WI38 (cell line): Measurements from ENCODE around the gene MFAP2.
A peak's percentile ranks its signal among the peaks of the same experiment; 100 is the strongest.

Experiments
- H3K4me3 ChIP-seq: 2 replicates; pipeline ENCODE4 v1.5.1; 2011; ENCODE audit warnings: low read depth, mild to moderate bottlenecking, control low read depth, low read length
- CTCF ChIP-seq: IDR thresholded peaks from 2 replicates; pipeline ENCODE4 v1.5.1; 2012; ENCODE audit warnings: low read depth, mild to moderate bottlenecking, control low read depth, low read length

The MFAP2 gene

GRCh38 chr1:17013491-17014320, 33.3 kb upstream of the MFAP2 start:
- no peak for TF ChIP-seq CTCF
- no peak overlapping the region for H3K4me3 ChIP-seq

- TF ChIP-seq CTCF = no peak
Measured at GRCh38 chr1:17012775-17013490, 32.5 kb upstream of the MFAP2 start.

GRCh38 chr1:17011439-17012307, 31.3 kb upstream of the MFAP2 start, which contains the start of gene ATP13A2:
ATP13A2 (minus strand) TSS chr1:17011928; CDS start chr1:17011738, 190 bp downstream.
- no peak for TF ChIP-seq CTCF
- peak within 1 kb of the TSS; percentile 73 for H3K4me3 ChIP-seq

More at GRCh38 chr1:17012775-17013490, 32.5 kb upstream of the MFAP2 start:
- H3K4me3 ChIP-seq = no peak overlapping the region

GRCh38 chr1:17011092-17011438, 30.6 kb upstream of the MFAP2 start:
- TF ChIP-seq CTCF = no peak

GRCh38 chr1:17009706-17010105, 29.3 kb upstream of the MFAP2 start:
- TF ChIP-seq CTCF = no peak
- H3K4me3 ChIP-seq = no peak overlapping the region

More at GRCh38 chr1:17011092-17011438, 30.6 kb upstream of the MFAP2 start:
- H3K4me3 ChIP-seq = peak overlapping the region; percentile 73

- no peak overlapping the region for H3K4me3 ChIP-seq
- no peak for TF ChIP-seq CTCF
Measured at GRCh38 chr1:17008208-17008855, 27.9 kb upstream of the MFAP2 start.
